DMS153 treated with DMSO at 0.1 percent for 48 hours (cell line): Measurements from ENCODE around the gene ISYNA1.
A peak's percentile ranks its signal among the peaks of the same experiment; 100 is the strongest.

Experiments used
- DNase-seq: peaks from one replicate; lab custom pipeline; 2025; ENCODE audit not compliant: unreplicated experiment; lab: John Stamatoyannopoulos, UW

ISYNA1 gene

DNA sequence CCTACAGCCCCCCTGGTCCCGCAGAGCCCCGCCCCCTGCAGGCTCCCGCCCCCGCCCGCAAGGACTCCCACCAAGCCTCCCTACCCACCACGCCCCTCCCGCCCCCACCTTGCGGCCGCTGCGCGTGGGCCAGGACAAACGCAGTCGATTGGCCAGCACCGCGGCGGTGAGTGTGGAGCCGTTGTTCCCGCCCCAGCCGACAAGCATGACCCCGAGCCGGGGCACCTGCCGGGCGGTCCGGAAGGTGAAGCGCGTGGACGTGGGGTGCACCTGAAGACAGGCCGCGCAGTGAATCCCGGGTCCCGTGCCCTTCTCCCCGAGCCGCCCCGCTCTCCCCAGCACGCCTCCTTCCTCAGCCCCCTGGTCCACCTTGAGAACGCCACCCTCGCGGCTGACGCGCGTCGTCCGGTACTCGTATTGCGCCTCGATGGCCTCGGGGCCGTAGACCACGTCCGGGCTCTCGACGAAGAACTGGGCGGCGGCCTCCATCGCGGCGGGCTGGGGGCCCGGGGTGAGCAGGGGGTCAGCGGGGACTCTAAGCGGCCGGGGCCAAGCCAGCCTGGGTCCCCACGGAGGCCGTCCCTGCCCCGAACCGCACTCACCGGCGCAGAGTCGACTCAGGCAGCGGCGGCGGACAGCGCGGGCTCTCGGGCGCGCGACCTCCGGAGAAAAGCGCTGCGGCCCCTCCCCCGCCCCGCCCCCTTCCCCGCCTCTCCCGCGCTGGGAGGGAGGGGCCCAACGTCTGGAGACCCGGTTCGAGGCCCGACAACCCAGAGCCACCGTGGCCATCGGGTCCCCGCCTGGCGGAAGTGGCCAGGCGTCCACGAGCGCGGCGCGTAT lies at the start of gene ISYNA1:
TSS of gene ISYNA1 (minus strand) at position 643 of the 840 bp plus-strand sequence. CDS start at position 489, 154 bp downstream.
- no peak for DNase-seq

GRCh38 chr19:18486746-18487145 lies 48.8 kb upstream of the ISYNA1 start:
- no peak for DNase-seq

DNA sequence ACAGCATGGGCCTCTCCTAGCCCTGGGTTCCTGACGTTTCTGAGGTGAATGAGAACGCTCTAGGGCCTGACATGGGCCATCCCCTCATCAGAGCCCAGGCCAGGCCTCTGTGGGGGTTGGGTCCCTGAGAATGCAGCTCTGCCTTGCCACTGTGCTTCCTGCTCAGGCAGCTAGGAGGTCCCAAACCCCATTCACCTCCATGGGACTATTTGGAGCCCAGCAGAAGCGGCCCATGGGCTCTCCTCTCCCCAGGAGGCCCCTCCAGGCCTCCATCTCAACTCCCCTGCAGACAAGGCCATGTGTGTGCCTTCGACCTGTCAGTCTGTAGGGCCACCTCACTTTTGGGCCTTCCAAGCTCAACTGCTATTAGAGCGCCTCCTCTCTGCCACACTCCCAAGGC lies 47.1 kb upstream of the ISYNA1 start:
- no peak for DNase-seq

DNA sequence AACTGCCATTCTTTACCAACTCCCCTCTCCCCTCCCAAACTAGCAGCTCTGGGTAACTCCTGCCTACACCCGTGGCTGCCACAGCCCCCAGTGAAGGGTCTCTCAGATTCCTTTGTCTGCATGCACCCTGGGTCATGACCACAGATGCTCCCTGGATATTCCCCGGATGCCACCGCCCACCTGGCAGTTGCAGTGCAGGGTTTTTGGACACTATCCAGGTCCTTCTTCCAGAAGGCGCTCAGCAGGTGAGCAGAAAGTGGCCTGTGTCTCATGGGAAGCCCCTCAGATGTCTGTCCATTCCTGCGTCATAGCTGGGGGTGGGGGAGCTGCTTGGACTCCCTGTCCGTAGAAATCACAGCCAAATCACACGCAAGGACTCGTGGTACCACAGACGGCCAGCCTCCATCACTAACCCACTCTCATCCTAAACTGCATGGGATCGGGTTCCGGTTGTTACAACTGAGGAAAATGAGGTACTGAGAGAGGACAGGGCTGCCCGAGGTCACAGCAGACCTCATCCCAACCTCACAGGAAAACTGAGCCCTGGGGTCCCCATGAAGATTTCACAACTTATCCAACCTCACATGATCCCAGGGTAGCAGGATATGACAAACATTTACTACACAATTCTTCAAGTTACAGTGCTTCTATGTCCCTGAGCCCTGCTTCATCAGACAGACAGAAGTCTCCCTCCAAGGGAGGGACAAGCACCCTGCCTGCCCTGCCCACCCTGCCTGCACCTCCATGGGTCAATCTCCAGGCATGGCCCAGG lies 45.4 kb upstream of the ISYNA1 start:
- DNase-seq, result peak; percentile 52

DNA sequence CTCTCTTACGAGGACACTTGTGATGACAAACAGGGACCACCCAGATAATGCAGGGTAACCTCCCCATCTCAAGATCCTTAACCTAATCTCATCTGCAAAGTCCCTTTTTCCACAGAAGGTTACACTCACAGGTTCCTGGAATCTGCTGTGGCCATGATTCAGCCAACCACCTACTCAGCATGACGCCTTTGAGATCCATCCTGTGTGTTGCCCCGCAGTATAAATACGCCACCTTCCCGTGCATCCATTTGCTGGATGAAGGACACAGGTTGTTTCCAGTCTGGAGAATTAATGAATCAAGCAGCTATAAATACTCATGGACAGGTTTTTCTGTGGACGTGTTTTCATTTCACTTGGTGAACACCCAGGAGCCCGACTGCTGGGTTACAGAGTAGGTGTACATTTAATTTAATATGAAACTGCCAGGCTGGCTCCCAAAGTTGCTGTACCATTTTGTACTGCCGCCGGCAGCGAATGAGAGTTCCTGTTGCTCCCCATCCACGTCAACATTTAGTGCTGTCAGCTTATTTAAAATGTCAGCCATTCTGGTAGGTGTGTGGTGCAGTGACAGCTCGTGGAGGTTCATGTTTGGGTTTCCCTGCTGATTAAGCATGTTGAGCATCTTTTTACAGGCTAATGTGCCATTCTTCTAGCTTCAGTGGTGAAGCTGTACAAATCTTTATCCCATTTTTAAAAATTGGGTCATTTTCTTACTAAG lies 43.7 kb upstream of the ISYNA1 start:
- no peak for DNase-seq

GRCh38 chr19:18480006-18480691 lies 42.2 kb upstream of the ISYNA1 start:
- DNase-seq, result no peak

- no peak for DNase-seq
These were observed 40.8 kb upstream of the ISYNA1 start for GRCh38 chr19:18478545-18479311.

DNA sequence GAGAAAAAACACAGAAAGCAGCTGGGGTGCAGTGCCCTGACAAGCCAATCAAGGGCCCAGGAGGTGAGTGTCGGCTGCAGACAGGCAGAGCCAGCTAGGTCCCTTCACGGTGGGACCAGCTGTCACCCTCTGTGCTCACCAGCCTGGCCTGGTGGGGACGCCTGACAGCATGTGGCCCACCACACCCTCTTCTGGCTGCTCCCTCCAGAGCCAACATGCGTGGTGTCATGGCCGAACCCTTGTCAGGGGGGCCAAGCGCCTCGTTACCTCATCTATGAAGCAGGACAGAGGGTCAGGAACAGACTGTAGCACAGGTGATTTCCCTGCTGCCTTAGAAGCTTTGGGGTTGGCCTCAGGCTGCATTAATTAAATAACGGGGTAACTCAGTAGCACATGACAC lies 40.0 kb upstream of the ISYNA1 start:
- DNase-seq, result no peak

GRCh38 chr19:18477042-18477779 lies 39.3 kb upstream of the ISYNA1 start:
- no peak for DNase-seq

GRCh38 chr19:18476507-18477041 lies 38.6 kb upstream of the ISYNA1 start:
- no peak for DNase-seq

DNA sequence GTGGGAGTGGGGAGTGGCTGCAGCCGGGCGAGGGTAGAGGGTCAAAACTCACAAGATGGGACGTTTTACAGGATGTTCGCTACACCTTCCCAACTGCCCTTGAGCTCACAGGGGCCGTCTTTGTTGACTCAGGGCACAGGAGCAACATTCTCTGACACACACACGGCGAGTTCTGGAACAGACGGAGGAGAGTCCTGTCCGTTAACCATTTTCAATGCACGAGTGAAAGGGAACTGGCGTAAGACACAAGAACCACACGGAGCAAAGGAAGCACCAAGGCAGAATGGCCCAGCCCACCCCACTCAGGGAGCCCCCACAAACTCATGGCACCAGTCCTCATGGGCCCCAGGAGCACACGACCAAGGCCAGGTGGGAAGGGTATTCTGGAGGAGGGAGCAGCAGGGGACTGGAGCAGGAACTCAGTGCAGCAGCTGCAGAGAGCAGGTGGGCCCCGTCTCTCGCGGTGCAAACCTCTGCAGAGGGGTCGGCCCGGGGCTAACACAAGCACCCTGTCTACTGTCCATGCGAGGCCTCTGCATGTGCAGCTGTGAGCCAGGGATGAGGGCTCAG lies 37.9 kb upstream of the ISYNA1 start:
- no peak for DNase-seq

- no peak for DNase-seq
These were observed 37.1 kb upstream of the ISYNA1 start for GRCh38 chr19:18475004-18475453.

GRCh38 chr19:18474366-18474887 lies 36.5 kb upstream of the ISYNA1 start:
- DNase-seq, result no peak

DNA sequence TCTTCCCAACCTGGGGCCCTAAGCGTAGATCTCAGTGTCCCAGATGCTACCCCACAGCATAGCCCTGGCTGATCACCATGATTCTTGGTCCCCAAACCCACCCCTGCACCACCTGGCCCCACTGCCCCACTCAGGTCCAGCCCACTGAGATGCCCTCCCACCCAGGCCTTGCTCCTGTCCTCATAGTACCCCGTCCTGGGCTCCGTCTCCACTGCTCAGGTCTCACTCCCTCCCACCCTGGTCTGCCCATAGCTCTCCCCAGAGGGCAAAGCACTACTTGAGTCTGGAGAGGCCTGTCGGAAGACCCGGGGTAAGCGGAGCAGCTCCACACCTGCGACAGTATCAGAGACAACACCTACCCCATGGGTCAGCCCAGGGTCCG lies 35.8 kb upstream of the ISYNA1 start:
- no peak for DNase-seq

GRCh38 chr19:18473003-18473705 lies 35.2 kb upstream of the ISYNA1 start:
- no peak for DNase-seq

- no peak for DNase-seq
These were observed 32.9 kb upstream of the ISYNA1 start for GRCh38 chr19:18470787-18471186.

DNA sequence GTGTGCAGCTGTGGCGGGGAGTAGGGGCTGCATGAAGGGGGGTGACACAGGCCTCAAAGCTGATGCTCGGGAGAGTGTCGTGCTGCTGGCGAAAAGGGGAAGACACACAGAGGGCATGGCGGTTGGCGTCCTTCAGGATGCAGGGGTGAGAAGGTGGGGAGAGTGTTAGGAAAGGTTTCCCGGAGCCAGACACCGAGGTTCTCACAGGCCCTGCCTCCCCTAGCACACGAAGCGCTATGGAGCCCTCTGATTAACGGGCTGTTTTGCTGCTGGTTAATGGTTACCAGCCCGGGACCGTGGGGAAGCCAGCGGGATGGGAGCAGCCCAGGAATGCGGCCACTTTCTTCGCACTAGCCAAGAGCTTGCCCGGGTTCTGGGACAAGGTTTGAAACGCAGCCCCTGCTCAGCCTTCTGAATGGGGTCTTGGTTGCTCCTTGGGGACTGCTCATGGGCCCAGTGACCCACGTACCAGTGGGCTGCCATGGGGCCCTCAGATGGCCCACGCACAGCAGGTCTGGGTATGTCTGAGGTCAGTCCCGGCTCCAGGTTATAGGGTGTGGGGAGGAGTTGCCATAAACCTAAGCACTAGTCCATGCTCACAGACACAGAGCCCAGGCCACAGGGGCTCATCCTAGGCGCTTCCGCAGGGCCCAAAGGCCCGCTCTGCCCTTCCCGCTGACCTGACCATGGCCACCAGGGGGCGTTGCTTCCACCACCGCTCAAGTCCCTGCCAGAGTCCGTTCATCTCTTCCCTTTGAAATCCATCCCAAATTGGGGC lies 31.3 kb upstream of the ISYNA1 start:
- DNase-seq, result no peak
